GM20431 (cell line): ENCODE results near the gene PIGW.

Source experiments
- in situ Hi-C: fragments of 300-500 bp; cut with MseI, MboI; formaldehyde crosslinking; loops from one replicate; pipeline ENCODE4 v1.15.0; 2020; ENCODE audit warnings: low sequenced_read_pairs; ENCODE audit not compliant: unreplicated experiment

PIGW gene, protein sequence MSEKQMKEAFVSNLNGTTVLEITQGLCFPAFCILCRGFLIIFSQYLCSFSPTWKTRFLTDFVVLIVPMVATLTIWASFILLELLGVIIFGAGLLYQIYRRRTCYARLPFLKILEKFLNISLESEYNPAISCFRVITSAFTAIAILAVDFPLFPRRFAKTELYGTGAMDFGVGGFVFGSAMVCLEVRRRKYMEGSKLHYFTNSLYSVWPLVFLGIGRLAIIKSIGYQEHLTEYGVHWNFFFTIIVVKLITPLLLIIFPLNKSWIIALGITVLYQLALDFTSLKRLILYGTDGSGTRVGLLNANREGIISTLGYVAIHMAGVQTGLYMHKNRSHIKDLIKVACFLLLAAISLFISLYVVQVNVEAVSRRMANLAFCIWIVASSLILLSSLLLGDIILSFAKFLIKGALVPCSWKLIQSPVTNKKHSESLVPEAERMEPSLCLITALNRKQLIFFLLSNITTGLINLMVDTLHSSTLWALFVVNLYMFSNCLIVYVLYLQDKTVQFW

GRCh38 chr17:36534840-36535668 is at the start of gene PIGW, which contains the start of gene MYO19:
Gene PIGW, plus strand, starts transcription at chr17:36534987. Its CDS starts 2,115 bp downstream, at chr17:36537102.
Gene MYO19, minus strand, starts transcription at chr17:36534868. Its CDS starts 2,330 bp downstream, at chr17:36532538.
- in situ Hi-C loops: no loop called here

- in situ Hi-C loops: loop anchor here (25.0 kb wide), 1 partner anchor 298 kb away; the partner anchor contains the start of genes CCL3L1, CCL3L3 and TBC1D3B
Observed at GRCh38 chr17:36485027-36485426, 49.8 kb upstream of the PIGW start.

- in situ Hi-C loops: loop anchor here (25.0 kb wide), 1 partner anchor 299 kb away; the partner anchor contains the start of genes CCL3L1, CCL3L3 and TBC1D3B
Observed at GRCh38 chr17:36485805-36486203, 49.0 kb upstream of the PIGW start.

- in situ Hi-C loops: loop anchor here (25.0 kb wide), 1 partner anchor 299 kb away; the partner anchor contains the start of genes CCL3L1, CCL3L3 and TBC1D3B
Observed at GRCh38 chr17:36486204-36487194, 48.3 kb upstream of the PIGW start, which contains the start of gene ZNHIT3. Gene ZNHIT3, plus strand, starts transcription at chr17:36486681. Its CDS starts 19 bp downstream, at chr17:36486700.

- in situ Hi-C loops: loop anchor here (25.0 kb wide), 1 partner anchor 307 kb away; the partner anchor contains the start of genes CCL3L1, CCL3L3 and TBC1D3B
Observed at GRCh38 chr17:36493956-36494355, 40.8 kb upstream of the PIGW start.

- in situ Hi-C loops: loop anchor here (25.0 kb wide), 1 partner anchor 307 kb away; the partner anchor contains the start of genes CCL3L1, CCL3L3 and TBC1D3B
Observed at GRCh38 chr17:36494674-36495073, 40.1 kb upstream of the PIGW start.

- in situ Hi-C loops: loop anchor here (25.0 kb wide), 1 partner anchor 308 kb away; the partner anchor contains the start of genes CCL3L1, CCL3L3 and TBC1D3B
Observed at GRCh38 chr17:36495076-36495578, 39.7 kb upstream of the PIGW start.

- in situ Hi-C loops: loop anchor here (25.0 kb wide), 1 partner anchor 309 kb away; the partner anchor contains the start of genes CCL3L1, CCL3L3 and TBC1D3B
Observed at GRCh38 chr17:36496018-36496789, 38.6 kb upstream of the PIGW start.

- in situ Hi-C loops: loop anchor here (25.0 kb wide), 1 partner anchor 311 kb away; the partner anchor contains the start of genes CCL3L1, CCL3L3 and TBC1D3B
Observed at GRCh38 chr17:36498155-36498554, 36.6 kb upstream of the PIGW start.

DNA sequence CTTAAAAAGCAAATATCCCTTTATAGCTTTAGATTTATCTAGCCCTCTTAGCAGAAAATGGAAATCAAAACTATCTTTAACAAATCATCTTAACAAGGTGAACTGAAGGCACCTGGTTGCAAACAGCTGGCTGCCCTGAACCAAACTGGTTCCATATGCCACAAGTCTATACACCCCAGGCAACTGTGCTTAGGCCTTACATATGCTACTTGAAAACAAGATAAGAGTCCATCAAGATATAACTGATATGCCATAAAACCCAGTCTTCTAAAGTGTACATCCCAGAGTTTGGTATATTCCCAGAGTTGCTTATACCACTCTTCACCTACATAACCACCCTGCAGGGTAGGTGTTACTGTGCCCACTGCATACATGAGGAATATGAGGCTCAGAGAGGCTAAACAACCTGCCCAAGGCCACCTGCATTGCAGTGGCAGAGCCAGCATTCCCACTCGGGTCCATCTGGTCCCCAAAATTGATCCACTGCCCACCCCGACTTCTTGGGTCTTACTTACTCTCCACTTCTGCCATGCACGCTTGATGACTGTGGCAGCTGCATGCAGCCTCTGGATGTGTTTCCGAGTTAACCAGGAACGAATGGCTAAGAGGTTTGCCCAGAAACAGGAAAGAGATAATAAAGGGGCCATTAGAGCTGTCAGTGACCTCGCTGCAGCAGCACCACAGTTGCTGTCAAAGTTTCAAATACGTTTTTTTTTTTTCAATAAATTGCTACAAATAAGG is 36.1 kb upstream of the PIGW start:
- in situ Hi-C loops: loop anchor here (25.0 kb wide), 1 partner anchor 311 kb away; the partner anchor contains the start of genes CCL3L1, CCL3L3 and TBC1D3B

DNA sequence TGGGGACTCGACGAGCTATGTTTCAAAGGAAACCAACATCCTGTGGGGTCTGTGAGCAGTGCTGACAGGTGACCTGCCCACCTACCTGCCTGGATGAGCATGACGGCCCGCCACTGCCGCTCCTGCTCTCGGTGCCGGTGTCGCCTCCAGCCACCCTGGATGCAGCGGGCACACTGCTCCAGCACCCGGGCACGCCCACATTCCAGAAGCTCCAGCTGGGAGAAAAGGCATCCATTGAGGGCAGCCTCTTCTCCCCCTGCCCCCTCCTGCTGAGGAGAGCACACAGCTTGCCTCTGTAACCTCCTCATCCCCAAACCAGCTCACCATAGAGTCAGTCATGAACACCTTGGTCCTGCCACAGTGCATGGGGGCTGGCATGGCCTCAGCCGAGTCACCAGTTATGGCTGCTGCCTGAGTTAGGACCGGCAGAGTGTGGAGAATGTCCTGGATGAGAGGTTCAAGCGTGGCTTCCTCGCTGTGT is 34.0 kb upstream of the PIGW start:
- in situ Hi-C loops: no loop called here

- in situ Hi-C loops: no loop called here
Observed at GRCh38 chr17:36501351-36501750, 33.4 kb upstream of the PIGW start.

GRCh38 chr17:36501963-36502362 is 32.8 kb upstream of the PIGW start:
- in situ Hi-C loops: no loop called here

- in situ Hi-C loops: no loop called here
Observed at GRCh38 chr17:36503456-36504155, 31.2 kb upstream of the PIGW start.

DNA sequence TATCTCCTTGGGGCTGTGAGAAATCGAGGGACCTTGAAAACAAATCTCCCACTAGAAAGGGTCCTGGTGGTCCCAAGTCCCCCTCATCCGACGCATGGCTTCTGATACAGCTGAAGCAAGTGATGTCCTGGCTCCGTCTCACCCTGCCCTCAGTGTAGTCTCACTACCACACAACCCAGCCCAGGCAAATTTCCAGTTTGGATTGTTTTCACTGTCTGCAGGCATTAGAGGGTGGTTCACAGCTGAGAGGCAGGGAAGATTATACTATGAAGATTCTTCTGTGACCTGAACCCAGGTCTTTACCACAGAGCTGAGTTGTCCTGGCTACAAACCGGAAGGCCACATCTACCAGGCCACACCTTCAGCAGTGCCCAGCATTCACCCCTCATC is 30.6 kb upstream of the PIGW start:
- in situ Hi-C loops: no loop called here

GRCh38 chr17:36505171-36505570 is 29.6 kb upstream of the PIGW start:
- in situ Hi-C loops: no loop called here
